TTC549 (cell line): Measurements from ENCODE around the gene RHOC.
"Not testable (repeated sequence)": the region's sequence is repeated elsewhere in the genome, so short reads cannot be mapped to it uniquely, and the experiment has no call there.

Experiments
- FAIRE-seq: peaks from 2 replicates; lab custom pipeline; 2012; peaks lifted over from hg19 to GRCh38; lab: Jason Lieb, UNC

RHOC gene

GRCh38 chr1:112706505-112707220 lies at the start of gene RHOC:
RHOC (minus strand) TSS chr1:112707127; CDS start chr1:112703799, 3,328 bp downstream.
- FAIRE-seq, result no peak

DNA sequence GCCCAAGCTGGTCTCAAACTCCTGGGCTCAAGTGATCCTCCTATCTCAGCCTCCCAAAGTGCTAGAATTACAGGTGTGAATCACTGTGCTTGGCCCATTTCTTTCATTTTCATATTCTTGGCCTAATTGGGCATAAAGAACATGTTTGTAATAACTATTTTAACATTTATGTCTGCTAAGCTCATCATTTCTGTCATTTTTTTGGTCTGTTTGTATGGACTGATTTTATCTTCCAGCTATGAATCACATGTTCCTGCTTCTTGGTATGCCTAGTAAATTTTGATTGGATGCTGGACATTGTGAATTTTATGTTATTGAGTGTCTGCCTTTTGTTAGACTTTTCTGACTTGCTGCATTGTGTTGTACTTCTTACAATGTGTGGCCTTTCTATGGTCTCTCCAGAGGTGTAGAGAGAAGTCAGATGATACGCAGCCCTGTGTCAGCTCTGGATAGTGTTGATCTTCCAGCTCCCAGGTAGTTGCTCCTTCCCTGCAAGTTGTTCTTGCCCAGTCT lies 47.2 kb upstream of the RHOC start:
- no peak for FAIRE-seq

GRCh38 chr1:112748396-112748795 lies 41.5 kb upstream of the RHOC start:
- FAIRE-seq, result no peak

DNA sequence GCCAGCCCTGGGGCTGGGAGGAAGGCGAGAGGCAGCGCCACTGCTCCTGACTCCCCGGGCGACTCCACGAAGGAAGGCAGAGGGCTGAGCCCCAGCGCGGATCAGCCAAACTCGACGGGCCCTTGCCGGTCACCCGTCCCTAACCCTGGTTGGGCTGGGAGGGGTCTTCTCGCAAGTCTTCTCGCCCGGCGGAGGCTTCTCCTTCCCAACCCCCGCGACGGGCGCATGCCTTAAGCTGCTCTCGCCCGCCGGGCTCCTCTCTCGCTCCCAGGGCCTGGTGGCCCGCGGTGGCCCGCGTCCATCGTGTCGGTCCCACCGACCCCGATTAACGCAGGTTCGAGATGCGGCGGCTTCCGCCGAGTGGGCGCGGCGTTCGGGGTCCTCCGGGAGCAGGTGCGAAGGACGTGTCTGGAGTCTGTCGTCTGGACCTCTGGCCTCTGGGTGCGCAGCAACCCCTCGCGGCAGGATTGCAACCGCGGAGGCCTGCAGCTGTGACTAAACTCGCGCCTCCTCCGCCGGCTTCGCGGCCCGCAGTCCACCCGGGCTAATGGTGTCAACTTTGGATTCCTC lies 37.2 kb upstream of the RHOC start:
- FAIRE-seq, result no peak

- no peak for FAIRE-seq
Observed at GRCh38 chr1:112743174-112744008, 36.5 kb upstream of the RHOC start.

- FAIRE-seq, result no peak
Observed at GRCh38 chr1:112737573-112737972, 30.6 kb upstream of the RHOC start.

GRCh38 chr1:112735752-112736151 lies 28.8 kb upstream of the RHOC start:
- FAIRE-seq, result no peak

- FAIRE-seq, result no peak
Observed at GRCh38 chr1:112731451-112731850, 24.5 kb upstream of the RHOC start.

DNA sequence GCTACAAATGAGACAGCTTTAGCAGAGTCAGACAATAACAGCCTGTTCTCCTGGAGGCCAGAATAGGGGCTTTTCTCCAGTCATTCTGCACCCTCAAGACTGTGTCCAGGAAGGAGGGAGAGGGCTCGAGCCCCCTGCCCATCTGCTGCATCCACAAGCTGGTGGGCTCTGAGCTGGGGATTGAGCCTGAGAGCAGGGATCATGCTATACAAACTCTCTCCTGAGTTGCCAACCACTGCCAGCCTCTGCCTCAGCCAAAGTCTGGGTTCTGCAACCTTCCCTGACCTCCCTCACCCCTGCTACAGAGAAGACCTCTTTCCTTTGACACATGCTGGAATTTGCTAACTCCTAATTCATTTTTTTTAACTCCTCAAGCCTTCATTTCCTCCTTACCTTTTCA lies 23.0 kb upstream of the RHOC start:
- no peak for FAIRE-seq

GRCh38 chr1:112729011-112729410 lies 22.1 kb upstream of the RHOC start:
- not testable (repeated sequence) for FAIRE-seq

- FAIRE-seq, result not testable (repeated sequence)
Observed at GRCh38 chr1:112728306-112728971, 21.5 kb upstream of the RHOC start.

GRCh38 chr1:112727716-112728115 lies 20.8 kb upstream of the RHOC start:
- no peak for FAIRE-seq

- FAIRE-seq, result not testable (repeated sequence)
Observed at GRCh38 chr1:112724240-112724639, 17.3 kb upstream of the RHOC start.

- no peak for FAIRE-seq
Observed at GRCh38 chr1:112723511-112723839, 16.5 kb upstream of the RHOC start.

- FAIRE-seq, result no peak
Observed at GRCh38 chr1:112722601-112723510, 15.9 kb upstream of the RHOC start.

DNA sequence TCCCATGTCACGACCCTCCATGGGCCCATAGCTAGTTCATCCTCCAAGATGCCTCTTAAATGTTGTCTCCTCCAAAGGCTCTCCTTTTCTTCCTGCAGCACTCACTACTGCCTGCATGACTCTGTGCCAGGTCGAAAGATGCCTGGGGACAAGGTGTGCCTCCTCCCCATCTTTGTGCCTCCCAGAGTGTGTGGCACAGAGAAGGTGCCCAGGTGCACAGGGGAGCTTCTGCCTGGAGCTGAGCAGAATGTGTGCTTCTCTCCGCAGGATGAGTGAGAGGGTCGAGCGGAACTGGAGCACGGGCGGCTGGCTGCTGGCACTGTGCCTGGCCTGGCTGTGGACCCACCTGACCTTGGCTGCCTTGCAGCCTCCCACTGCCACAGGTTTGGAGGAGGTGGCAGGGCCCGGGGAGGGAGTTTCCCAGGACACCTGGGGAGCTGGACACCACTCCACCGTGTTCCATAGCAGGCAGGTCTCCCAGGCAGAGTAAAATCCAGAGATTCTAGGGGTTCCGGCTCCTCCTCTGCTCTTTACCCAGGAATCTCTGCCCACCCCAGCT lies 15.1 kb upstream of the RHOC start:
- FAIRE-seq, result no peak

DNA sequence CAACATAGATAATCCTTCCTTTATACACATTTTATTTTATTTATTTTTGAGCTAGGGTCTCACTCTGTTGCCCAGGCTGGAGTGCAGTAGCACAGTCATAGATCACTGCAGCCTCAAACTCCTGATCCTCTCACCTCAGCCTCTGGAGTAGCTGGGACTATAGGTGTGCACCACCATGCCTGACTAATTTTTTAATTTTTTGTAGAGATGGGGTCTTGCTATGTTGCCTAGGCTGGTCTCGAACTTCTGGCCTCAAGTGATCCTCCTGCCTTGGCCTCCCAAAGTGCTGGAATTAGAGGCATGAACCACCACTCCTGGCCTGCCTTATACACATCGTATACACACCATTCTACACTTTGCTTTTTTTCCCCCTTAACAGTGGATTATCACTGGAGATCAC lies 14.4 kb upstream of the RHOC start:
- FAIRE-seq, result not testable (repeated sequence)

DNA sequence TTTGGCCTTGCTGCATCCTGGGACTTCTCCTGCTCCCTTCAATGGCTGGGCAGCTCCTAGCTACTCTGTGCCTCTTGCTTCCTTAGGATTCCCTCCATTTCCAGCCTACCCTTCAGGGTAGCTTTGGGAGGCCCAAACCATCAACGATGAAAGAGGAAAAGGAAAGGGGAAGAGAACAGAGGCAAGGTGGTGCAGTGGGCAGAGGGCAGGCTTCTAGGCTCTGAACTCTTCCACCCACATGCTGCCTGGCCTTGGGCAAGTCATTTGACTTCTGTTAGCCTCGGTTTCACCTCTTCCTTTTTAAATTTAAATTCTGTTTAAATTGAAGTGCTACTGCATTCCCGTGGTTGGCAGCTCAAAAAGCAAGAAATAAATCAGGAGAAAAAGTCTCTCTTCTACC lies 13.9 kb upstream of the RHOC start:
- FAIRE-seq, result no peak

DNA sequence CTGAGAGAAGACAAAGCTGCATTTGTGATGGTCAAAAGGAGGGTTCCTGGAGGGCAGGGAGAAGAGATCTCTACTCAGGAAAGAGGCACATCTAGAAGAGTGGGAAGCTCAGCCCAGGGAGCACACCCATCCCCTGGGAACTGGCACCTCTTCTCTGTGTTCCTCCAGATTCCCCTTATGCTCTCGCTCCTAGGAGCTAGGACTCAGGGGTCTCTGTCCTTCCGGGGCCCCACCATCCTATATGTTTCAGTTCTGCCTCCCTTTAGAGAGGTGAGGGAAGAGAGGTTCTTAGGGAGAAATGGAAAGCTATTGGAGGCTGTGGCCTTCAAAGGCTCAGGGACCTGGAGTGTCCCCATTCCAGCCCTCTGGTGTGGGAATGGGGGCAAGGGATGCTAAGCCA lies 12.8 kb upstream of the RHOC start:
- FAIRE-seq, result no peak

DNA sequence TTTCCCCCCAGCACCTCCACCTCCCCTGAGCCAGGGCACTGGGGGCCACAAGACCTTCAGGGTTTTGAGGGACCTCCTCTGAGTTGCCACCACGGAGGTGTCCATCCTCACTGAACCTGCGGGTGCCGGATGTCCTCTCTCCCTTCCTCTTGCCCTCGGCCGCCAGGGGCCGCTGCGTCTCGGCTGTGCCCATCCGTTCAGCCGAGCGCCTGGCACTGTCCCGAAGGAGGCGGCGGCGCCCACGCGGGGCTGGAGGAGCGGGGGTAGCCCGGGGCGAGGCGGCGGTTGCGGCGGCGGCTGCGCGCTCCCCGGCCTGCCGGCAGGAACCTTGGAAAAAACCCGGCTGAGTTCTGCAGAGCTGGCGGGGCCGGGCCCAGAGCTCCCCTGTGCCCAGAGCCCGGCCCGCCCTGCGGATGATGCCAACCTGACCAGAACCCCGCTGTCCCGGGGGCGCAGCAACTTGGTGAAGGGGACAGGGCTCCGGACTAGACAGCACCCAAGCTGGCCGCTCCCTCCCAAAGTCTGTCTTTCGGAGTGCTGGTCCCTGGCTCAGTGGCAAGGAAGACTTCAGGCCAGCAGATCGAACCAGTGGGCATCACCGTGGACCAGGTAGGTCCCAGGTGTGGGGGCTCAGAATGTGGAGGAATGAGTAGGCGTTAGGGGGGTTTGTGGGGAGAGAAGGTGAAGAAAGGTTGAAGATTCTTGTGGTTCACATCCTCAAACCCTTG lies 11.9 kb upstream of the RHOC start:
- no peak for FAIRE-seq
